Bone marrow (tissue), 2 donors: ENCODE measurements around the gene C16orf78.
A peak's percentile ranks its signal among the peaks of the same experiment; 100 is the strongest.

Experiments
- DNase-seq, 2 donors: peaks; one replicate each; lab custom pipeline; 2025; lab: John Stamatoyannopoulos, UW

C16orf78 gene

GRCh38 chr16:49431591-49432290 is 58.1 kb downstream of the C16orf78 start:
- DNase-seq: no peak

GRCh38 chr16:49434733-49435132 is 61.1 kb downstream of the C16orf78 start:
- DNase-seq: no peak

GRCh38 chr16:49436181-49436580 is 62.6 kb downstream of the C16orf78 start:
- no peak for DNase-seq

- DNase-seq: no peak
These were observed 63.7 kb downstream of the C16orf78 start for GRCh38 chr16:49437344-49437743.

- DNase-seq: no peak
These were observed 65.4 kb downstream of the C16orf78 start for GRCh38 chr16:49439050-49439449.

- DNase-seq: no peak
These were observed 66.1 kb downstream of the C16orf78 start for GRCh38 chr16:49439676-49440075.

- DNase-seq: no peak
These were observed 66.8 kb downstream of the C16orf78 start for GRCh38 chr16:49440156-49441065.

GRCh38 chr16:49441366-49441780 is 67.8 kb downstream of the C16orf78 start:
- DNase-seq: peak in 1 of 2 donors; percentile 69

GRCh38 chr16:49442805-49443204 is 69.2 kb downstream of the C16orf78 start:
- no peak for DNase-seq

- DNase-seq: no peak
These were observed 70.0 kb downstream of the C16orf78 start for GRCh38 chr16:49443576-49443975.

GRCh38 chr16:49446805-49447204 is 73.2 kb downstream of the C16orf78 start:
- no peak for DNase-seq
